Measurements from ENCODE around the gene SHH.

Gene SHH

GRCh38 chr7:155811895-155812761 is at the start of gene SHH:
TSS of gene SHH (minus strand) at chr7:155812463. CDS start at chr7:155812122, 341 bp downstream.
- no peak for DNase-seq (ENCODE audit: low read depth, low spot score)

- no peak for DNase-seq (ENCODE audit: low read depth, low spot score)
Measured at GRCh38 chr7:155861480-155861868, 49.2 kb upstream of the SHH start.

- DNase-seq (ENCODE audit: low read depth, low spot score), result no peak
Measured at GRCh38 chr7:155860840-155861479, 48.7 kb upstream of the SHH start.

GRCh38 chr7:155860461-155860839 is 48.2 kb upstream of the SHH start:
- no peak for DNase-seq (ENCODE audit: low read depth, low spot score)

GRCh38 chr7:155858521-155859061 is 46.3 kb upstream of the SHH start:
- DNase-seq (ENCODE audit: low read depth, low spot score), result no peak

GRCh38 chr7:155857141-155857540 is 44.9 kb upstream of the SHH start:
- DNase-seq (ENCODE audit: low read depth, low spot score), result no peak

- no peak for DNase-seq (ENCODE audit: low read depth, low spot score)
Measured at GRCh38 chr7:155856656-155857055, 44.4 kb upstream of the SHH start.

- no peak for DNase-seq (ENCODE audit: low read depth, low spot score)
Measured at GRCh38 chr7:155852426-155853301, 40.4 kb upstream of the SHH start.

GRCh38 chr7:155851892-155852291 is 39.6 kb upstream of the SHH start:
- DNase-seq (ENCODE audit: low read depth, low spot score), result no peak

- no peak for DNase-seq (ENCODE audit: low read depth, low spot score)
Measured at GRCh38 chr7:155850766-155851678, 38.8 kb upstream of the SHH start.

- no peak for DNase-seq (ENCODE audit: low read depth, low spot score)
Measured at GRCh38 chr7:155850001-155850436, 37.8 kb upstream of the SHH start.

GRCh38 chr7:155848691-155849669 is 36.7 kb upstream of the SHH start:
- DNase-seq (ENCODE audit: low read depth, low spot score), result no peak

GRCh38 chr7:155847821-155848435 is 35.7 kb upstream of the SHH start:
- DNase-seq (ENCODE audit: low read depth, low spot score), result no peak

- no peak for DNase-seq (ENCODE audit: low read depth, low spot score)
Measured at GRCh38 chr7:155846936-155847335, 34.7 kb upstream of the SHH start.

GRCh38 chr7:155846156-155846555 is 33.9 kb upstream of the SHH start:
- DNase-seq (ENCODE audit: low read depth, low spot score), result no peak

GRCh38 chr7:155845226-155845625 is 33.0 kb upstream of the SHH start:
- no peak for DNase-seq (ENCODE audit: low read depth, low spot score)

- no peak for DNase-seq (ENCODE audit: low read depth, low spot score)
Measured at GRCh38 chr7:155844526-155844925, 32.3 kb upstream of the SHH start.

- DNase-seq (ENCODE audit: low read depth, low spot score), result no peak
Measured at GRCh38 chr7:155844019-155844453, 31.8 kb upstream of the SHH start.

- DNase-seq (ENCODE audit: low read depth, low spot score), result no peak
Measured at GRCh38 chr7:155843426-155844018, 31.3 kb upstream of the SHH start.
